ENCODE results near the gene RNF145.

The RNF145 gene

DNA sequence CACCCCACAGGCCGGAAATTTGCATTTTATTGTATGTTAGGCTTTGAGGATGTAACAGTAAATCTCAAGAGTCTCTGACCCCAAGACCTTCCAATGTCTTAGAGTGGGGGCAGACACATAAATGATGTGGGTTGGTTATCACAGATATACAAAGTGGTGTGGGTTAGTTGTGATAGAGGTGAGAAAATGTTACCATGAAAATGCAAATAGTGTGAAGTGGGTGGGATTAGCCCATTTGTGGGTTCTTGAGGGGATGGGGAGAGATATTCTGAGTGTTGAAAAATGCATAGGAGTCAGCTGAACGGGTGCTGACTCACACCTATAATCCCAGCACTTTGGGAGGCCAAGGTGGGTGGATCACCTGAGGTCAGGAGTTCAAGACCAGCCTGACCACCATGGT lies 7.9 kb upstream of the RNF145 start:
- no peak for DNase-seq (ENCODE audit: low spot score)

GRCh38 chr5:159216454-159216853 lies 7.1 kb upstream of the RNF145 start:
- DNase-seq (ENCODE audit: low spot score), result no peak

GRCh38 chr5:159215886-159216285 lies 6.5 kb upstream of the RNF145 start:
- DNase-seq (ENCODE audit: low spot score), result no peak

- no peak for DNase-seq (ENCODE audit: low spot score)
Observed at GRCh38 chr5:159214486-159215271, 5.3 kb upstream of the RNF145 start.

DNA sequence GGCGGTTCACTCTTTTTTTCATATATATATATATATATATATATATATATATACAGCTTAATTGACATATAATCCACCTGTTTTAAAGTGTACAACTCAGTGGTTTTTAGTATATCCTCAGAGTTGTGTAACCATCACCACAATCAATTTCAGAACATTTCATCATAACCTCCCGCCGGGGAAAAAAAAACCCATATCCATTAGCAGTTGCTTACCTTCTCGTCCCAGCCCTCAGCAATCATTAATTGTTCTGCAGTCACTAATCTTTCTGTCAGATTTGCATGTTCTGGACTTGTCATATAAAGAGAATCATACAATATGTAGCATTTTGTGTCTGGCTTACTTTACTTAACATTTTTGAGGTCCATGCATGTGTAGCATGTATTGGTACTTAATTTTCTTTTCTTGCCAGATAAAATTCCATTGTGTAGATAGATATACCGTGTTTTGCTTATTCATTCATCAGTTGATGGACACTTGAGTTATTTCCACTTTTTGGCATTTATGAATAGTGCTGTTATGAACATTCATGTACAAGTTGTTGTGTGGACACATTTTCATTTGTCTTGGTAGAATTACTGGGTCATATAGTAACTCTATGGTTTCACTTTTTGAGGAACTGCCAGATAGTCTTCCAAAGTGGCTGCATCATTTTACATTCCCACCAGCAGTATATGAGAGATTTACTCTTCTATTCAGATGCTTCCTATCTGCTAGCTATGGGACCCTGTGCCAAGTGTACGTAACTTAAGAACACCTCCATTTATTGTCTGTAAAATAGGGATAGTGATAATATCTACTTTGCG lies 3.5 kb upstream of the RNF145 start:
- DNase-seq (ENCODE audit: low spot score), result no peak

GRCh38 chr5:159211729-159212174 lies 2.4 kb upstream of the RNF145 start:
- no peak for DNase-seq (ENCODE audit: low spot score)

GRCh38 chr5:159210846-159211245 lies 1.5 kb upstream of the RNF145 start:
- no peak for DNase-seq (ENCODE audit: low spot score)

DNA sequence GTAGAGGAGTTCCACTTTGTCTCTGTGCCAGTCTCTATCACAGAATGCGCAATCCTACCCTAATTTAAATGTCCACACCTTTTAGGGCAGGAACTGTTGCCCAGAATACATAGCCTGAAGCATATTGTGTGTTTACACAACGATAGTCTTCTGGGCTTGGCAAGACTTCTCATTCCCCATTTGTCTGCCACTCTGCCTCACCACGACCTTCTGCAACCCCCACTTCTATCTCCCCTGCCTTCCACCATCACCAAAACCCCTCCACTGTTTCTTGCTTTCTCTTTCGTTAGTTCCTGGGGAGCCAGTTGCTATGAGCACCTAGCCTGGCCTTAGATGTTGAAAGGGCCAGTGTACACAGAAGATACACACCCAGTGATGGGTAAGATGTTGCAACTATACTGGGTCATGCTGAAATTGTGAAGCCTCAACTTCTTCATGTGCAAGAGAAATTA lies 883 bp upstream of the RNF145 start:
- peak; percentile 47 for DNase-seq (ENCODE audit: low spot score)

DNA sequence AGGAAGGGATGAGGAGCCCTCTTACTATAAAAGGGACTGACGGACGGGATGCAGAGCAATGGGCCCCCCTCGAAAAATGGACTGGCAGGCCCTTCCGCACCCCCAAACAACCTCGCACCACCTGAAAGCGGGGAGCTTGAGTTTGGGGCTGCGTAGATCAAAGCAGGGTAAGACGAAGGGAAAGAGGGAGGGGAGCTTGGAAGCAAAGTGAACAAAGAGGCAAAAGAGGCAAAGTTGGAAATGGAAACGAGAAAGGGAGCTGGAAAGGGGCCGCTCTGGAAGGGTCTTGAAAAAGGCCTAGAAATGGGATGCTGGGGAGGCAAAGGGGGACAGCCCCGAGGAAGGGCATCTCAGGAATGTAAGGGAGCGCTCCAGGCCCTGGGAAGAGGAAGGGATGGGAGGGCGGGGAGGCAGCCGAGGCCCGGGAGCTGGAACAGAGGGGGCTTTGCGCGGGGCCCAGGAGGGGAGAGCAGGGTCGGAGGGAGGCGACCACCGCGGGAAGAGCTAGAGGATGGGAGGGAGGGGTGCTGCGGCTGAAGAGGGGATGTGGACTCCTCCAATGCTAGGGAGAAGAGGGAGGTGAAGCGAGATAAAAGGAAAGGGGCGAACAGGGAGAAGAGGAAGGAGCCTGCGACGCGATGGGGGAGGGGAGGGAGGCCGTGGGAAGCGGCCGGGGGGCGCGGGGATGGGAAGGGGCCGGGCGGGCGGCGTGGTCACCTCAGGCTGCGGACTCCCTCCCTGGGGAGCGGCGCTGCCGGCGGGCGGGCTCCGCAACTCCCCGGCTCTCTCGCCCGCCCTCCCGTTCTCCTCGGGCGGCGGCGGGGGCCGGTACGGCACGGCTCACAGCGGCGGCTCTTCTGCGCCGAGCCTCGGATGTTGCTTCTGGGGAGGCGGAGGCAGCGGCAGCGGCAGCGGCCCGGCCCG lies 577 bp downstream of the RNF145 start:
- peak; percentile 36 for DNase-seq (ENCODE audit: low spot score)

- DNase-seq (ENCODE audit: low spot score), result peak; percentile 64
Observed at GRCh38 chr5:159207686-159208513, 1.5 kb downstream of the RNF145 start.

DNA sequence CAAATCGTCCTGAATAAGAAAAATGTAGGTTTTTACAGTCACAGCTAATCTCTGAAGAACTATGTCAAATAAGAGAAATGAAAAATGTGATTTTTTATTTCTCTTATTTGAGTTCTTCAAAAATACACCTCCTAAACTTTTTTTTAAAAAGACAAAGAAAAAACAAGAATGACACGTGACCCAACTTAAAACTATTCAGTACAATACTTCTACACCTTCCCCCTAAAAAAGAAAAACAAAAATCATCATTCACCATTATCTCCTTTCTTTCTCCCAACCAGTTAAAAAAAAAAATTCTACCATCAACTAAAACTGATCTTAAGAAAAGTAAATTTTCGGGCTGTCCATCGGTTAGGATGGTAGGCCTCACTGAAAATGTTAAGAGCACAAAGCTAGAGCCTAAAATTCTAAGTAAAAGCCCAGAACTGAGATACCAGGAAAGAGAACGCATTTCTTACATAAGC lies 2.1 kb downstream of the RNF145 start:
- no peak for DNase-seq (ENCODE audit: low spot score)

DNA sequence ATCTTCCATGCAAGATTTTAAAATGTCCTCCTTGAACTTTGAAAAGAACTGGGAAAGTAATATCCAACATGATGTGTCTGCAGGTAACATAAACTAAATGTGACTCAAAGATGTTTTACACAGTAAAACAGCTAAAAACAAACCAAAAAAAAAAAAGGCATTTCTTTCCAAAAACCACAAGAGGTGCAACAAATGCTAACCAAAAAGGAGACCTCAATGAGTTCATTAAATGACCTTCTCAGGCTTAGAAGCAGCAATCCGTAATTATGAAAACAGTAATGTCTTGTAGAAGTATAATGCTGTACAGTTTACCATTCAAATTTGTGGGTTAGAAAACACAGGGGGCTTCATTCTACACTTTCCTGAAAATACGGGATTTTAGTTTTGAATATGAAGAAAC lies 2.5 kb downstream of the RNF145 start:
- no peak for DNase-seq (ENCODE audit: low spot score)

- no peak for DNase-seq (ENCODE audit: low spot score)
Observed at GRCh38 chr5:159206368-159206767, 3.0 kb downstream of the RNF145 start.

DNA sequence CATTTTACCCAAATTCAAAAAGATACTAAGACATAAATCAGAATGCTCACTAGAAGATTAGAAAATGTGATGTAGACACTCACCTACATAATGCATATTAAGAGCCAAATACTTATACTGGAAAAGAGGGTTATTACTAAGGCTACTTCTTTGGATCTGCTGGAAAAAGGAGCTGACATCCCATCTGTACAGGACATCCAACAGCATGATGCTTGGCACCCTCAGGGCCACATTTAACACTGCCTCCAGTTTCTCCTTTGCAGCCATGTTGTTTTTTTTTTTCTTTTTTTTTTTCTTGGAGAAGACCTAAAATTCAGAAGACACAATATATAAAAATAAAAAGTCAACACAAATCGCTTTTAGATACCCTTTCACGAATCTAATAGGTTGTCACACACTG lies 6.0 kb downstream of the RNF145 start:
- DNase-seq (ENCODE audit: low spot score), result no peak

GRCh38 chr5:159202151-159202550 lies 7.2 kb downstream of the RNF145 start:
- DNase-seq (ENCODE audit: low spot score), result no peak

DNA sequence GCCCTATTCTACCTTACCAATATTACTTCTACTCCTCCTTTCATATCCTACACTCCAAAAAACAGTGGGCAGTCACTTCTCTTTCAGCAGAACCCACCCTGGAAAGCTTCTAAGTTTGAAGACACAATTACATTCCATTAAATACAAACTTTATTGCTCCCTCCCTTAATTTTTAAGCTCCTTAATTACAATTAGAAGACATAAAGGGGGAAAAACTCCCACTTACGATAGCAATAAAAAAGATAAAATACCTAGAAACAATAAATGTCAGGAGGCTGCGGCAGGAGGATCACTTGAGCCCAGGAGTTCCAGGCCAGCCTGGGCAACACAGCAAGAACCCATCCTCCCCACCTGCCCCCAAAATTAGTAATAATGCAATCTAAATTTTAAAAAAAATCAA lies 9.6 kb downstream of the RNF145 start:
- no peak for DNase-seq (ENCODE audit: low spot score)

- DNase-seq (ENCODE audit: low spot score), result no peak
Observed at GRCh38 chr5:159199225-159199624, 10.1 kb downstream of the RNF145 start.

DNA sequence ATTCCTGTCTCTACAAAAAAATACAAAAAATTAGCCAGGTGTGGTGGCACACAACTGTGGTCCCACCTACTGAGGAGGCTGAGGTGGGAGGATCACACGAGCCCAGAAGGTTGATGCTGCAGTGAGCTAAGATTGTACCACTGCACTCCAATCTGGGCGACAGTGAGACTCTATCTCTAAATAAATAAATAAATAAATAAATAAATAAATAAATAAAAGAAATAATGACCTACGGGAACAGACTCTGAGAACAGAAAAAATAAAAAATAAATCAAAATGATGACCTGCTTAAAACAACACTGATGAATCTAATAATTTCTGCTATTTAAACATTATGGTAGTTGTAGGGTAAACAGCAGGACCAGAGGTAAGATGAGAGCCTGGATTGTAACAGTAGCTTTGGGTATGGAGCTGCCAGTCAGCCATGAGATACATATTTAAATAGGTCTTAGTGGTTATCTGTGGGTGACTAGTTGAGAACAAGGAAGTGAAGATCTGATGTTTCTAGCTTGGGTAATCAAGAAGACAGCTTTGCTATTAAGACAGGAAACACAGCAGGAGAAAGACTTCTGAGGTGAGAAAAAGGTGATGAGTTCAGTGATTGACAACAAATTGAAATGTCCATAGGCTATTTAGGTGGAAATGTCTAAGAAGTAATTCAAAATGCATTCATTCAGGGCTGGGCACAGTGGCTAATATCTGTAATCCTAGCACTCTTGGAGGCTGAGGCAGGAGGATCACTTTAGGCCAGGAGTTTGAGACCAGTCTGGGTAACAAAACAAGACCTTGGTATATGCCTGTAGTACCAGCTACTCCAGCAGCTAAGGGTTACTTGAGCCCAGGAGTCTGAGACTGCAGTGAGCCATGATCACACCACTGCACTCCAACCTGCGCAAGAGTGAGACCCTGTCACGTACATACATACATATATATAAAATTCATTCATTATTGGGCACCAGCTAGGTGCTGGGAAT lies 11.0 kb downstream of the RNF145 start:
- DNase-seq (ENCODE audit: low spot score), result no peak

GRCh38 chr5:159195775-159196174 lies 13.6 kb downstream of the RNF145 start:
- no peak for DNase-seq (ENCODE audit: low spot score)

DNA sequence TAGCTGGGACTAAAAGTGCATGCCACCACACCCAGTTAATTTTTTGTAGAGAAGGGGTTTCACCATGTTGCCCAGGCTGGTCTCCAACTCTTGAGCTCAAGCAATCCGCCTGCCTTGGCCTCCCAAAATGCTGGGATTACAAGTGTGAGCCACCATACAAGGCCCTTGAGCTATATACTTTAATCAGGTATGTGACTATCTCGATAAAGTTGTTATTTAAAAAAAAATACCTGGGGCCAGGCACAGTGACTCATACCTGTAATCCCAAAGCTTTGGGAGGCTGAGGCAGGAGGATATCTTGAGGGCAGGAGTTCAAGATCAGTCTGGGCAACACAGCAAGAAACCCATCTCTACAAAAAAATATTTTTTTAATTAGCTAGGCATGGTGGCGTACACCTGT lies 19.2 kb downstream of the RNF145 start:
- DNase-seq (ENCODE audit: low spot score), result no peak
